Right lobe of liver (tissue), 6 donors: ENCODE measurements around the gene CLNK. TPM values are rescaled to one million over a fixed set of nuclear protein-coding genes. Genes with fewer than 3 reads are reported as not detected.

Experiments used
- ATAC-seq, 4 donors: fragments of 200-7000 bp; cut with Tn5 transposase; one replicate each; pipeline ENCODE4 v1.9.1; 2020; ENCODE audit warnings: mild to moderate bottlenecking in 4 of 4, moderate library complexity in 4 of 4
- DNase-seq, 3 donors: peaks; one replicate each; pipeline ENCODE4 v3.0.0-alpha.2; 2020
- H3K27ac ChIP-seq, 3 donors: fragments of 200-600 bp; one replicate each; pipeline ENCODE4 v1.8.0; 2022
- H3K27me3 ChIP-seq, 2 donors: fragments of 200-600 bp; one replicate each; pipeline ENCODE4 v1.8.0; 2022
- H3K36me3 ChIP-seq, 4 donors: fragments of 200-600 bp; sonication (generic) in 1 of 4; one replicate each; pipeline versions ENCODE4 v1.5.1 to v1.8.0; 2017 to 2022; ENCODE audit warnings: control low read depth in 1 of 4
- H3K4me1 ChIP-seq, 4 donors: fragments of 200-600 bp; sonication (generic) in 1 of 4; one replicate each; pipeline versions ENCODE4 v1.5.1 to v1.8.0; 2017 to 2022; ENCODE audit warnings: control low read depth in 1 of 4
- H3K4me3 ChIP-seq, 3 donors: fragments of 200-600 bp; one replicate each; pipeline ENCODE4 v1.8.0; 2022
- H3K9me3 ChIP-seq, 4 donors: fragments of 200-600 bp; sonication (generic) in 1 of 4; one replicate each; pipeline versions ENCODE4 v1.5.1 to v1.8.0; 2017 to 2022; ENCODE audit warnings: control low read depth in 1 of 4
- POLR2A ChIP-seq: fragments of 450-650 bp; IDR thresholded peaks from one replicate; pipeline ENCODE4 v1.6.1; 2017; ENCODE audit warnings: antibody characterized with exemption, mild to moderate bottlenecking
- WGBS: methylation state at CpG from one replicate; pipeline ENCODE4 v1.1.6; 2018; ENCODE audit warnings: low coverage, low lambda C conversion rate; ENCODE audit not compliant: insufficient coverage; ENCODE audit errors: missing lambda C conversion rate; 5-methylcytosine and 5-hydroxymethylcytosine counted together
- intact Hi-C, 2 donors: fragments of 100-400 bp; cut with DNase I; formaldehyde crosslinking; loops; one replicate each; pipeline versions ENCODE4 v1.11.2 to v1.14.1; 2022
- total RNA-seq, 6 experiments: library from RNA; depleted of rRNA in 2 of 6; stranded (reverse); fragments of >200 nt in 2 of 6; fragmentation: NEBNext Ultra II Directional in 3 of 6; extraction: Animal tissue kit (Norgen Biotek cat#: 25700) in 3 of 6; gene quantifications; one replicate each; pipeline versions ENCODE4 v1.1.0 to v1.2.4, GENCODE V29; 2016 to 2023
- TF ChIP-seq, protein P1 (sequence below), 4 donors: fragments of 200-600 bp in 3 of 4; fragments of 450-650 bp in 1 of 4; IDR thresholded peaks; one replicate each; pipeline versions ENCODE4 v1.5.1 to v1.8.0; 2016 to 2022; ENCODE audit warnings: antibody characterized with exemption in 4 of 4, mild to moderate bottlenecking in 2 of 4
- donor health status: DM: no; HTN: yes; CAD: no.
- donor health status: DM: no; HTN: no; CAD: no.
- donor health status: DM: no; HTN: no; CAD: no.
- donor health status: DM: no; HTN: yes; CAD: no.
- donor health status: DM: no; HTN: yes; CAD: no.

Gene CLNK
- total RNA-seq, 6 experiments from 2014 or later: not detected

DNA sequence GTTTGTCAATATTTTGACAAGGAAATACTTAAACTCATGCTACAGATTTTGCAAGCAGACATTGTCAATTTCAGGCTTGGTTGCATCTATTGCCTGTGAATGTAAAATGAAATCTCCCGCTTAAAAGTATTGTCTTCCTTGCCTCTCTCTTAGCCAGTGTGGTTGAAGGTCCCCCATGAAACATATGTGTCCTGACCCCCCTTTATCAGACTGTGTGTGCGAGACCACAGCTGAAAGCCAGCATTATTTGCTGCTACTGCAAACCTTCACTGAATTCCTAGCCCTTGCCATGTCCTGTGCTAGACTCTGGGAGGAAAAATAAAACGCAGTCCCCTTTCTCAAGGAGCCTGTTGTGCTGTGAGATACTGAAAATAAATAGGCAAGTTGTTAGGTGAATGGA, 16.6 kb upstream of the CLNK start:
- no peak for DNase-seq
- Histone ChIP-seq H3K9me3 (no peaks in the 10 kb centered on the region), H3K27ac (no peak overlapping the region), H3K4me1 (no peaks in the 10 kb centered on the region), H3K27me3 (no peaks in the 10 kb centered on the region), H3K4me3 (no peak overlapping the region), H3K36me3 (no peaks in the 10 kb centered on the region)
- intact Hi-C loops: no loop called here
- ATAC-seq: no peak
- WGBS: 51% methylated on average over 3 of the region's 3 CpGs
- no peak for TF ChIP-seq POLR2A
- TF ChIP-seq, protein P1, sequence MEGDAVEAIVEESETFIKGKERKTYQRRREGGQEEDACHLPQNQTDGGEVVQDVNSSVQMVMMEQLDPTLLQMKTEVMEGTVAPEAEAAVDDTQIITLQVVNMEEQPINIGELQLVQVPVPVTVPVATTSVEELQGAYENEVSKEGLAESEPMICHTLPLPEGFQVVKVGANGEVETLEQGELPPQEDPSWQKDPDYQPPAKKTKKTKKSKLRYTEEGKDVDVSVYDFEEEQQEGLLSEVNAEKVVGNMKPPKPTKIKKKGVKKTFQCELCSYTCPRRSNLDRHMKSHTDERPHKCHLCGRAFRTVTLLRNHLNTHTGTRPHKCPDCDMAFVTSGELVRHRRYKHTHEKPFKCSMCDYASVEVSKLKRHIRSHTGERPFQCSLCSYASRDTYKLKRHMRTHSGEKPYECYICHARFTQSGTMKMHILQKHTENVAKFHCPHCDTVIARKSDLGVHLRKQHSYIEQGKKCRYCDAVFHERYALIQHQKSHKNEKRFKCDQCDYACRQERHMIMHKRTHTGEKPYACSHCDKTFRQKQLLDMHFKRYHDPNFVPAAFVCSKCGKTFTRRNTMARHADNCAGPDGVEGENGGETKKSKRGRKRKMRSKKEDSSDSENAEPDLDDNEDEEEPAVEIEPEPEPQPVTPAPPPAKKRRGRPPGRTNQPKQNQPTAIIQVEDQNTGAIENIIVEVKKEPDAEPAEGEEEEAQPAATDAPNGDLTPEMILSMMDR (IDR thresholded peaks at IDR 0.05): no peak

DNA sequence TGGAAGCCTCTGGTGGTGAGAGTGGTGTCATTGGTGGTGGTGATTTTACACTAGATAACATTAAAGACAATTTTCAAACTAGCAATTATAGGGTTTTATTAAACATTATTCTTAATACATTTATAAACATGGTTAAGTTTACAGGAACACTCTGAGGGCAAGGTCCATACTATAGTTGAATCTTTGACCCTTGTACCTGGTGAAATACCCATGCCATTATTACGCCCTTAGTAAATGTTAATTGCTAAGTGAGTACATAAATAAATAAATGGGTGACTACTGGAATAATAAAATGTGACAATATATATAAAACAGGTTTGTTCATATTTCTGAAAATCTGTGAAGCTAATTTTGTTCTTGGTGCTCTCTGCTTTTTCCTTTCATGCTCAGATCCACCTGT, 13.6 kb upstream of the CLNK start:
- no peaks in the 10 kb centered on the region for H3K4me1 ChIP-seq
- no peak overlapping the region for H3K27ac ChIP-seq
- ATAC-seq (no peak), DNase-seq (no peak)
- H3K27me3 ChIP-seq: no peaks in the 10 kb centered on the region
- 25% methylated on average over 1 of the region's 1 CpG for WGBS
- H3K9me3 ChIP-seq: no peaks in the 10 kb centered on the region
- H3K4me3 ChIP-seq: no peak overlapping the region
- no peak for TF ChIP-seq POLR2A
- TF ChIP-seq, protein P1 (IDR thresholded peaks at IDR 0.05): no peak
- no peaks in the 10 kb centered on the region for H3K36me3 ChIP-seq
- intact Hi-C loops: no loop called here

- Histone ChIP-seq H3K27me3 (no peaks in the 10 kb centered on the region), H3K9me3 (no peaks in the 10 kb centered on the region), H3K36me3 (no peaks in the 10 kb centered on the region), H3K4me3 (no peak overlapping the region), H3K27ac (no peak overlapping the region), H3K4me1 (no peaks in the 10 kb centered on the region)
- no peak for DNase-seq
- ATAC-seq: no peak
- TF ChIP-seq POLR2A: no peak
- TF ChIP-seq, protein P1 (IDR thresholded peaks at IDR 0.05): no peak
- 65% methylated on average over 5 of the region's 5 CpGs for WGBS
- intact Hi-C loops: no loop called here
These were observed 12.5 kb upstream of the CLNK start for GRCh38 chr4:10697086-10697485.

GRCh38 chr4:10696253-10696652, 11.7 kb upstream of the CLNK start:
- no peak overlapping the region for H3K4me3 ChIP-seq
- H3K27me3 ChIP-seq: no peaks in the 10 kb centered on the region
- no peak overlapping the region for H3K27ac ChIP-seq
- H3K9me3 ChIP-seq: no peaks in the 10 kb centered on the region
- DNase-seq: no peak
- intact Hi-C loops: no loop called here
- no peaks in the 10 kb centered on the region for H3K36me3 ChIP-seq
- H3K4me1 ChIP-seq: no peaks in the 10 kb centered on the region
- ATAC-seq: no peak
- 78% methylated on average over 4 of the region's 4 CpGs for WGBS
- TF ChIP-seq, protein P1 (IDR thresholded peaks at IDR 0.05): no peak
- TF ChIP-seq POLR2A: no peak

- DNase-seq (no peak), ATAC-seq (no peak)
- intact Hi-C loops: no loop called here
- no peaks in the 10 kb centered on the region for H3K27me3 ChIP-seq
- H3K4me1 ChIP-seq: no peaks in the 10 kb centered on the region
- H3K4me3 ChIP-seq: no peak overlapping the region
- no peaks in the 10 kb centered on the region for H3K9me3 ChIP-seq
- 47% methylated on average over 1 of the region's 1 CpG for WGBS
- H3K36me3 ChIP-seq: no peaks in the 10 kb centered on the region
- no peak overlapping the region for H3K27ac ChIP-seq
- TF ChIP-seq, protein P1 (IDR thresholded peaks at IDR 0.05): no peak
- no peak for TF ChIP-seq POLR2A
These were observed 10.3 kb upstream of the CLNK start for GRCh38 chr4:10694828-10695209.
